WTC11 (cell line): Measurements from ENCODE around the gene CD72. TPM values are rescaled to one million over a fixed set of nuclear protein-coding genes. Genes with fewer than 3 reads are reported as not detected.

Experiments
- ATAC-seq: fragments of 200-7000 bp; cut with Tn5 transposase; 2 replicates; pipeline ENCODE4 v1.10.0; 2021; ENCODE audit warnings: mild to moderate bottlenecking, moderate library complexity
- CTCF ChIA-PET: fragments of 300-600 bp; sonication (Branson Sonifier 250); formaldehyde crosslinking; loops from one replicate; lab custom pipeline; 2021; ENCODE audit warnings: antibody characterized with exemption; lab: Charles Lee
- POLR2A ChIA-PET: fragments of 350-600 bp; sonication (Branson Sonifier 250); formaldehyde crosslinking; loops from one replicate; lab custom pipeline; 2021; ENCODE audit warnings: antibody characterized with exemption; lab: Charles Lee
- DNase-seq: peaks from one replicate; pipeline ENCODE4 v3.0.0; 2021; ENCODE audit warnings: low spot score
- H3K27ac Mint-ChIP-seq: 2 replicates; pipeline ENCODE4 v1.8.0; 2021; ENCODE audit warnings: mixed read lengths
- H3K27me3 Mint-ChIP-seq: 2 replicates; pipeline ENCODE4 v1.8.0; 2021; ENCODE audit warnings: low read depth, mild to moderate bottlenecking, moderate library complexity, mixed read lengths
- H3K36me3 Mint-ChIP-seq: 2 replicates; pipeline ENCODE4 v1.8.0; 2021; ENCODE audit warnings: mixed read lengths
- H3K4me1 Mint-ChIP-seq: 2 replicates; pipeline ENCODE4 v1.8.0; 2022; ENCODE audit warnings: mixed read lengths
- H3K4me3 Mint-ChIP-seq: 2 replicates; pipeline ENCODE4 v1.8.0; 2021; ENCODE audit warnings: mild to moderate bottlenecking, moderate library complexity, mixed read lengths
- H3K9me3 Mint-ChIP-seq: 2 replicates; pipeline ENCODE4 v1.8.0; 2021; ENCODE audit warnings: mixed read lengths
- CDX4 ChIP-seq: fragments of 250-450 bp; sonication (Bioruptor Pico); IDR thresholded peaks from 2 replicates; pipeline ENCODE4 v1.9.0; 2021; ENCODE audit warnings: moderate library complexity, mild to moderate bottlenecking, inconsistent platforms, borderline replicate concordance
- E2F4 ChIP-seq: sonication (generic); formaldehyde crosslinking; IDR thresholded peaks from 2 replicates; pipeline ENCODE4 v1.8.1; 2022; ENCODE audit warnings: low read depth, mild to moderate bottlenecking, moderate library complexity, missing genetic modification reagents, borderline replicate concordance
- IRF1 ChIP-seq: sonication (generic); formaldehyde crosslinking; IDR thresholded peaks from 2 replicates; pipeline ENCODE4 v1.8.0; 2023; ENCODE audit warnings: missing genetic modification reagents
- NR3C1 ChIP-seq: sonication (generic); formaldehyde crosslinking; conservative IDR thresholded peaks from 2 replicates; pipeline ENCODE4 v1.8.1; 2023; ENCODE audit warnings: low read depth, mild to moderate bottlenecking, missing genetic modification reagents
- PRDM15 ChIP-seq: sonication (generic); formaldehyde crosslinking; IDR thresholded peaks from 2 replicates; pipeline ENCODE4 v1.8.0; 2022; ENCODE audit warnings: missing genetic modification reagents
- SMAD3 ChIP-seq: sonication (generic); formaldehyde crosslinking; IDR thresholded peaks from 2 replicates; pipeline ENCODE4 v1.8.0; 2022; ENCODE audit warnings: missing genetic modification reagents, mild to moderate bottlenecking, borderline replicate concordance
- STAT6 ChIP-seq: sonication (generic); formaldehyde crosslinking; conservative IDR thresholded peaks from 2 replicates; pipeline ENCODE4 v1.8.1; 2023; ENCODE audit warnings: mild to moderate bottlenecking, low read depth, missing genetic modification reagents, moderate library complexity
- USF2 ChIP-seq: sonication (generic); formaldehyde crosslinking; IDR thresholded peaks from 2 replicates; pipeline ENCODE4 v1.8.1; 2023; ENCODE audit warnings: mild to moderate bottlenecking, missing genetic modification reagents, moderate library complexity
- ZNF263 ChIP-seq: sonication (generic); formaldehyde crosslinking; IDR thresholded peaks from 2 replicates; pipeline ENCODE4 v1.8.1; 2022; ENCODE audit warnings: low read depth, mild to moderate bottlenecking, moderate library complexity, missing genetic modification reagents
- ZNF396 ChIP-seq: fragments of 250-450 bp; sonication (Bioruptor Pico); IDR thresholded peaks from 2 replicates; pipeline ENCODE4 v1.8.0; 2021; ENCODE audit warnings: mild to moderate bottlenecking, moderate library complexity, borderline replicate concordance
- total RNA-seq: library from RNA; stranded (reverse); gene quantifications from 3 replicates; pipeline ENCODE4 v1.2.3, GENCODE V29; 2021

The CD72 gene
- total RNA-seq, 1 experiment from 2014 or later, result 2.9 TPM

- no peak for TF ChIP-seq NR3C1 (CRISPR knock-in tag)
- no peak for TF ChIP-seq ZNF263 (CRISPR knock-in tag)
- no peak for TF ChIP-seq USF2 (CRISPR knock-in tag)
- ChIA-PET CTCF (interaction anchor here (3.2 to 10.2 kb wide), 2 partner anchors 27 to 33 kb away, joined by 49 to 127 read pairs; partner anchors contain the start of gene TPM2), POLR2A (interaction anchor here (6.8 kb wide), 1 partner anchor 28 kb away, joined by 38 read pairs; the partner anchor contains the start of gene TPM2)
- DNase-seq (no peak), ATAC-seq (no peak)
- H3K27ac Mint-ChIP-seq, result 0 out of 2 replicates have a peak overlapping the region, but pooled peaks have one; percentile 2
- H3K4me1 Mint-ChIP-seq, result peaks cover 32% of the 10 kb centered on the region
- peaks cover 39% of the 10 kb centered on the region for H3K36me3 Mint-ChIP-seq
- peaks cover 2% of the 10 kb centered on the region for H3K9me3 Mint-ChIP-seq
- peak overlapping the region; percentile 41; the same call in 1 of the 2 replicates for H3K4me3 Mint-ChIP-seq
- peaks cover 5% of the 10 kb centered on the region for H3K27me3 Mint-ChIP-seq
Observed at GRCh38 chr9:35662437-35662836, 44.2 kb upstream of the CD72 start.

GRCh38 chr9:35661756-35662350, 43.6 kb upstream of the CD72 start:
- Mint-ChIP-seq H3K9me3 (no peaks in the 10 kb centered on the region), H3K27me3 (peaks cover 11% of the 10 kb centered on the region), H3K4me3 (no peak overlapping the region), H3K27ac (peak overlapping the region; percentile 81; the same call in 1 of the 2 replicates), H3K4me1 (peaks cover 35% of the 10 kb centered on the region), H3K36me3 (peaks cover 39% of the 10 kb centered on the region)
- TF ChIP-seq ZNF396 (CRISPR knock-in tag), result no peak
- TF ChIP-seq E2F4 (CRISPR knock-in tag), result no peak
- TF ChIP-seq STAT6 (CRISPR knock-in tag), result no peak
- TF ChIP-seq CDX4 (CRISPR knock-in tag), result no peak
- no peak for TF ChIP-seq IRF1 (CRISPR knock-in tag)
- TF ChIP-seq PRDM15, result no peak
- no peak for TF ChIP-seq SMAD3 (CRISPR knock-in tag)
- ATAC-seq, result no peak
- ChIA-PET POLR2A (interaction anchor here (1.0 to 6.8 kb wide), 5 partner anchors 19 to 70 kb away, joined by 4 to 38 read pairs (median 8); partner anchors contain the start of genes CREB3, TLN1 and TPM2), CTCF (interaction anchor here (0.9 to 10.2 kb wide), 20 partner anchors 13 to 174 kb away, joined by 3 to 127 read pairs (median 6); partner anchors contain the start of genes CREB3, TLN1 and TPM2)
- no peak for DNase-seq
